HT-29 (cell line): ENCODE results near the gene LHX6. TPM values are rescaled to one million over a fixed set of nuclear protein-coding genes. Genes with fewer than 3 reads are reported as not detected.

Experiments
- total RNA-seq: library from RNA; depleted of rRNA; stranded (reverse); fragments of >200 nt; shearing (Covaris generic); gene quantifications from 2 replicates; pipeline ENCODE4 v1.2.3, GENCODE V29; 2014; rRNA removed

Gene LHX6
- total RNA-seq, 1 experiment from 2014 or later, result not detected

Other genes with a start within 250 kb of the LHX6 start
- gene TTLL11, start 135.6 kb downstream of the LHX6 start, total RNA-seq, result 1.3 and 2.5 TPM in 2 replicates
- 28.1 and 28.5 TPM in 2 replicates for gene NDUFA8, start 69.2 kb downstream of the LHX6 start, total RNA-seq
- not detected in 2 replicates for gene MORN5, start 69.0 kb downstream of the LHX6 start, total RNA-seq
- gene RBM18, start 35.9 kb upstream of the LHX6 start, total RNA-seq, result 4.4 and 6.2 TPM in 2 replicates
- gene MRRF, start 35.9 kb upstream of the LHX6 start, total RNA-seq, result 49.3 and 52.4 TPM in 2 replicates
- gene PTGS1, start 142.1 kb upstream of the LHX6 start, total RNA-seq, result 2.1 and 3.9 TPM in 2 replicates
- not detected in 2 replicates for gene OR1J1, start 249.0 kb upstream of the LHX6 start, total RNA-seq